ENCODE results near the gene MAN1B1. TPM values are rescaled to one million over a fixed set of nuclear protein-coding genes. Genes with fewer than 3 reads are reported as not detected.

The MAN1B1 gene
- total RNA-seq, 1 donor from 2014 or later, result 27.4 TPM

Other genes with a start within 250 kb of the MAN1B1 start
- 4.1 TPM for gene AJM1, start 244.5 kb upstream of the MAN1B1 start, total RNA-seq
- 58.2 TPM for gene PHPT1, start 237.6 kb upstream of the MAN1B1 start, total RNA-seq
- gene MAMDC4, start 234.6 kb upstream of the MAN1B1 start, total RNA-seq, result 28.6 TPM
- gene EDF1, start 220.7 kb upstream of the MAN1B1 start, total RNA-seq, result 232 TPM
- 7.4 TPM for gene TRAF2, start 200.5 kb upstream of the MAN1B1 start, total RNA-seq
- gene FBXW5, start 142.2 kb upstream of the MAN1B1 start, total RNA-seq, result 112 TPM
- gene C8G, start 141.7 kb upstream of the MAN1B1 start, total RNA-seq, result 411 TPM
- 30.3 TPM for gene LCN12, start 134.7 kb upstream of the MAN1B1 start, total RNA-seq
- 5.2 TPM for gene PTGDS, start 109.5 kb upstream of the MAN1B1 start, total RNA-seq
- gene LCNL1, start 104.0 kb upstream of the MAN1B1 start, total RNA-seq, result not detected
- gene PAXX, start 94.6 kb upstream of the MAN1B1 start, total RNA-seq, result 27.3 TPM
- not detected for gene CLIC3, start 90.4 kb upstream of the MAN1B1 start, total RNA-seq
- 61.2 TPM for gene ABCA2, start 58.7 kb upstream of the MAN1B1 start, total RNA-seq
- 0.08 TPM for gene FUT7, start 54.9 kb upstream of the MAN1B1 start, total RNA-seq
- 16.6 TPM for gene NPDC1, start 40.8 kb upstream of the MAN1B1 start, total RNA-seq
- gene ENTPD2, start 32.9 kb upstream of the MAN1B1 start, total RNA-seq, result 1.7 TPM
- gene SAPCD2, start 16.4 kb upstream of the MAN1B1 start, total RNA-seq, result 0.15 TPM
- 1.8 TPM for gene UAP1L1, start 9.5 kb upstream of the MAN1B1 start, total RNA-seq
- gene DPP7, start 27.7 kb downstream of the MAN1B1 start, total RNA-seq, result 87.0 TPM
- gene GRIN1, start 52.2 kb downstream of the MAN1B1 start, total RNA-seq, result not detected
- not detected for gene LRRC26, start 83.1 kb downstream of the MAN1B1 start, total RNA-seq
- gene TMEM210, start 85.1 kb downstream of the MAN1B1 start, total RNA-seq, result not detected
- 35.5 TPM for gene ANAPC2, start 101.6 kb downstream of the MAN1B1 start, total RNA-seq
- 29.4 TPM for gene SSNA1, start 101.7 kb downstream of the MAN1B1 start, total RNA-seq
- 13.7 TPM for gene TPRN, start 113.8 kb downstream of the MAN1B1 start, total RNA-seq
- 24.5 TPM for gene TMEM203, start 118.7 kb downstream of the MAN1B1 start, total RNA-seq
- 10.1 TPM for gene NDOR1, start 118.7 kb downstream of the MAN1B1 start, total RNA-seq
- 7.3 TPM for gene RNF208, start 135.3 kb downstream of the MAN1B1 start, total RNA-seq
- gene CYSRT1, start 138.2 kb downstream of the MAN1B1 start, total RNA-seq, result 0.81 TPM
- gene RNF224, start 140.5 kb downstream of the MAN1B1 start, total RNA-seq, result not detected
- not detected for gene SLC34A3, start 143.9 kb downstream of the MAN1B1 start, total RNA-seq
- 123 TPM for gene TUBB4B, start 154.3 kb downstream of the MAN1B1 start, total RNA-seq
- not detected for gene STPG3, start 164.3 kb downstream of the MAN1B1 start, total RNA-seq
- gene NELFB, start 168.3 kb downstream of the MAN1B1 start, total RNA-seq, result 22.2 TPM
- 3.6 TPM for gene TOR4A, start 190.7 kb downstream of the MAN1B1 start, total RNA-seq
- 1.3 TPM for gene NRARP, start 215.3 kb downstream of the MAN1B1 start, total RNA-seq

Data from left lobe of liver (tissue), 1 donor.